Muscle of arm (tissue), 12 donors: ENCODE results near the gene FARP1. TPM values are rescaled to one million over a fixed set of nuclear protein-coding genes. Genes with fewer than 3 reads are reported as not detected.

ENCODE experiments used
- DNase-seq: peaks from one replicate; pipeline ENCODE4 v3.0.0-alpha.2; 2013
- polyA plus RNA-seq, 12 donors: library from polyadenylated mRNA; unstranded; fragments of 120-200 nt; gene quantifications; one replicate each; pipeline ENCODE4 v1.2.1, GENCODE V29; 2013; ENCODE audit not compliant: insufficient read length in 12 of 12

The FARP1 gene
- polyA plus RNA-seq, 12 donors: 67.3 to 111 (median 73.0) TPM; not detected in 1

GRCh38 chr13:98327371-98328270, 184.7 kb downstream of the FARP1 start:
- no peak for DNase-seq

GRCh38 chr13:98328511-98328910, 185.6 kb downstream of the FARP1 start:
- no peak for DNase-seq

GRCh38 chr13:98332222-98332621, 189.3 kb downstream of the FARP1 start:
- DNase-seq: no peak

GRCh38 chr13:98332691-98333090, 189.8 kb downstream of the FARP1 start:
- DNase-seq: no peak

GRCh38 chr13:98333486-98333885, 190.6 kb downstream of the FARP1 start:
- no peak for DNase-seq

- no peak for DNase-seq
Observed at GRCh38 chr13:98334620-98335205, 191.8 kb downstream of the FARP1 start.

- no peak for DNase-seq
Observed at GRCh38 chr13:98335721-98336120, 192.8 kb downstream of the FARP1 start.

- no peak for DNase-seq
Observed at GRCh38 chr13:98338310-98338709, 195.4 kb downstream of the FARP1 start.

GRCh38 chr13:98339684-98340425, 197.0 kb downstream of the FARP1 start:
- DNase-seq: no peak

GRCh38 chr13:98342953-98343352, 200.1 kb downstream of the FARP1 start:
- no peak for DNase-seq

- no peak for DNase-seq
Observed at GRCh38 chr13:98343461-98343860, 200.6 kb downstream of the FARP1 start.

GRCh38 chr13:98344392-98344791, 201.5 kb downstream of the FARP1 start:
- no peak for DNase-seq

GRCh38 chr13:98345107-98345935, 202.4 kb downstream of the FARP1 start:
- no peak for DNase-seq

- no peak for DNase-seq
Observed at GRCh38 chr13:98346904-98347636, 204.2 kb downstream of the FARP1 start.

- no peak for DNase-seq
Observed at GRCh38 chr13:98347756-98348155, 204.9 kb downstream of the FARP1 start.

- DNase-seq: no peak
Observed at GRCh38 chr13:98348466-98349200, 205.7 kb downstream of the FARP1 start.

- no peak for DNase-seq
Observed at GRCh38 chr13:98349731-98350305, 206.9 kb downstream of the FARP1 start.

GRCh38 chr13:98350746-98351330, 207.9 kb downstream of the FARP1 start:
- no peak for DNase-seq

GRCh38 chr13:98351636-98352035, 208.7 kb downstream of the FARP1 start:
- DNase-seq: no peak
